COLO829 (cell line): ENCODE results near the gene LRP5.
"Not testable (repeated sequence)": the region's sequence is repeated elsewhere in the genome, so short reads cannot be mapped to it uniquely, and the experiment has no call there.

Source experiments
- DNase-seq: peaks from one replicate; pipeline ENCODE4 v3.0.0; 2012; ENCODE audit warnings: low spot score

LRP5 gene

DNA sequence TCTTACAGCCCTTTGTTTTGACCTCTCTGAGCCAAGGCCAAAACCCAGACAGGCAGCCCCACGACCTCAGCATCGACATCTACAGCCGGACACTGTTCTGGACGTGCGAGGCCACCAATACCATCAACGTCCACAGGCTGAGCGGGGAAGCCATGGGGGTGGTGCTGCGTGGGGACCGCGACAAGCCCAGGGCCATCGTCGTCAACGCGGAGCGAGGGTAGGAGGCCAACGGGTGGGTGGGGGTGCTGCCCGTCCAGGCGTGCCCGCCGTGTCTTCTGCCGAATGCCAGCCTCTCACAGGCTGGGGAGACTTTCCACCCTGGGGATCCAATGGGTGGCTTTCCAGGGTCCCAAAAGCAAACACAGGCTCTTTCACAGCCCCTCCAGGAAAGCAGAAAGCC is 111.1 kb downstream of the LRP5 start:
- no peak for DNase-seq

DNA sequence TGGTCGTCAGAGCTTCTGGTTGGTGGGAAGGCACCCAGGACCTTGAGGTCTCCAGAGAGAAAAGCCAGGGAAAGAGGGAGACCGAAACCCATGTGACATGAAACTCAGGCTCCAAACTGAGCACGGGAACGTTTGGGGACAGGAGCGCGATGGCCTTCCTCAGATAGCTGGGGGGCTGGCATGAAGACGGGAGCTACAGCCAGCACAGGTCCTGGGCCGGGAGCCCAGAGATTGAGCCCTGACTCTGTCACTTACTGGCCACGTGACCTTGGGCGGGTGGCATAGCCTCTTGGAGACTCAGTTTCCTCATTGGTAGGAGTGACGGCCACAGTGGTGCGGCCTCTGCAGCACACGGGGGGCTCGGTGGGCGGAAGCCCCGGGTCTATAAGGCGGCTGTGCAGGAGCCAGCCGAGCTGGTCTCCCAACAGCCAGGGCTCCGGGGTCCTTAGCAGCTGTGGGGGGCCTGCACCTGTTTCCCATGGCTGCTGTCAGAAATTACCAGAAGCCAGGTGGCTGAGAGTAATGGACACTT is 111.8 kb downstream of the LRP5 start:
- no peak for DNase-seq

DNA sequence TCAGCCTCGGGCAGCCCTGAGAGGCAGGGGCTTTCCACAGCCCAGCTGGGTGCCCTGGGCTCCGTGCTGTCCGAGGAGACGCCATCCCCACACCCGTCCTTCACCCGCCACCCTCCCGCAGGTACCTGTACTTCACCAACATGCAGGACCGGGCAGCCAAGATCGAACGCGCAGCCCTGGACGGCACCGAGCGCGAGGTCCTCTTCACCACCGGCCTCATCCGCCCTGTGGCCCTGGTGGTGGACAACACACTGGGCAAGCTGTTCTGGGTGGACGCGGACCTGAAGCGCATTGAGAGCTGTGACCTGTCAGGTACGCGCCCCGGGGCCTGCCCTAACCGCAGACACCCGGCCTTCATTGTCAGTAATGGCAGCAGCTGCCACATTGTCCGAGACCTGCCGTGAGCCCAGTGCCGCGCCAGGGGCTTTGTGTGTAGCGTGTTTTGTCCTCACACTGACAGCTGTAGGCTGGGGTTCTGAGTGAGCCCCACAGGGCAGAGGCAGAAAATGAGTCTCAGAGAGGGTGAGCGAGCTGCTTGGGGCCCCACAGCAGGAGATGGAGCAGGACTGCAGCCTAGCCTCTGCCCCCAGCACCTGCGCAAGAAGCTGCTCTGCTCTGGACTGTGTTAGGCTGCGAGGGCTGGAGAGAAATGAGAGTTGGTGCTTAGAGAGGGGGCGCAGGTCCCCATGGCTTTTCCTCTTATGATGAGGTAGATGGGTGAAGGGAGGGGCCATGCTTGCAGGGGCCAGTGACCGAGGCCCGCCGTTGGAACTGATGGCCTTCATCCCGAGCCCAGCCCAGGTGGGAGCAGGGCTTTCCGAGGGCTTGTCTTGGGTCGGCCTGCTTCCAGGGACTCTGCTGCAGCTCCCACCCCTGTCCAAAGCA is 112.8 kb downstream of the LRP5 start:
- DNase-seq: no peak

DNA sequence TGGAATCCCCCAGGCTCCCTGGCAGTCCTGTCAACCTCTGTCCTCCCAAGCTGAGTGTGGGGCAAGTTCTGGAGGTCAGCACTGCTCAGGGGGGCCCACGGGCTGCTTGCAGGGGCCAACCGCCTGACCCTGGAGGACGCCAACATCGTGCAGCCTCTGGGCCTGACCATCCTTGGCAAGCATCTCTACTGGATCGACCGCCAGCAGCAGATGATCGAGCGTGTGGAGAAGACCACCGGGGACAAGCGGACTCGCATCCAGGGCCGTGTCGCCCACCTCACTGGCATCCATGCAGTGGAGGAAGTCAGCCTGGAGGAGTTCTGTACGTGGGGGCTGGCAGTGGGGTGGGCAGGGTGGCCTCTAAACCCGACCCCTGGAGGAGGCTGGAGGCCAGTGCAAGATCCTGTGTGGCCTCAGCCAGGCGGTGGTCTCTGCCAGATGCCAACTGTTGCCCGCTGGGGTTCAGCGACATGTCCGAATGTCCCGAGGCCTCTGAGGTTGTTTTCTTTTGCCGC is 113.5 kb downstream of the LRP5 start:
- no peak for DNase-seq

DNA sequence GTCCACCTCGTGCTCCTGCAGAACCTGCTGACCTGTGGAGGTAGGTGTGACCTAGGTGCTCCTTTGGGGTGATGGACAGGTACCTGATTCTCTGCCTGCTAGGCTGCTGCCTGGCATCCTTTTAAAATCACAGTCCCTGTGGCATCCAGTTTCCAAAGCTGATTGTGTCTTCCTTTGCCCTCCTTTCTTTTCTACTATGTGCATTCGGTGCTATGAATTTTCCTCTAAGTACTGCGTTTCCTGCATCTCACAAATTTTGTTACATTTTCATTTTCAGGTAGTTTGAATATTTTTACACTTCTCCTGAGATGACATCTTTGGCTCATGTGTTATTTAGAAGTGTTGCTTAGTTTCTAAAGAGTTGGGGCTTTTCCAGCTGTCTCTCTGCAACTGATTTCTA is 117.3 kb downstream of the LRP5 start:
- DNase-seq: no peak

DNA sequence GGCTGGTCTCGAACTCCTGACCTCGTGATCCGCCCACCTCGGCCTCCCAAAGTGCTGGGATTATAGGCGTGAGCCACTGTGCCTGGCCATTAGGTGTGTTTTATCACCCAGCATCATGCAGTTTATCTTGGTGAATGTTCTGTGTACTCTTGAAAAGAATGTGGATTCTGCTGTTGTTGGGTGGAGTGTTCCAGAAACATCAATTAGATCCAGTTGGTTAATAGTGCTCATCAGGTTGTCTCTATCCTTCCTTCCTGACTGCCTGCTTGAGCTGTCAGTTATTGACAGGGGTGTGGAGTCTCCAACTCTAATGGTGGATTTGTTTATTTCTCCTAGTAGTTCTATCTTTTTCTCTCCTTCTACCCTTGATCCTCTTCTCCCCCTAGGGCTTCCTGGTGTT is 118.0 kb downstream of the LRP5 start:
- no peak for DNase-seq

DNA sequence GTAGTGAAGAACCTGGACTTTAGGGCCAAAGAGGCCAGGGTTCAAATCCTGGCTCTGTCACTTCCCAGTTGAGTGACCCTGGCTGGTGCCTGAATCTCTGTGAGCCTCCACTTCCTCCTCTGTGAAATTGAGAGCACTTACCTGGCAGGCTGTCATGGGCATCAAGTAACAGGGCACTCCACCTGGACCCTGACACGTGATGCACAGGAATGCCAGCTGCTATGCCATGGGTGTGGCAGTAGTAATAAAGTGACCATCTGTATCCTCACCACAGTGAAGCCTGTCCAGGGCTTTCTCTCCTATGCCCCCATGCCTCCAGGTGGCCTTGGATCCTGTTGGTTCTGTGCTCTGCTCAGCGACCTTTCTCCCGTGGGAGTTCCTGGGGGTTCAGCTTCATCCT is 118.4 kb downstream of the LRP5 start:
- DNase-seq: no peak

DNA sequence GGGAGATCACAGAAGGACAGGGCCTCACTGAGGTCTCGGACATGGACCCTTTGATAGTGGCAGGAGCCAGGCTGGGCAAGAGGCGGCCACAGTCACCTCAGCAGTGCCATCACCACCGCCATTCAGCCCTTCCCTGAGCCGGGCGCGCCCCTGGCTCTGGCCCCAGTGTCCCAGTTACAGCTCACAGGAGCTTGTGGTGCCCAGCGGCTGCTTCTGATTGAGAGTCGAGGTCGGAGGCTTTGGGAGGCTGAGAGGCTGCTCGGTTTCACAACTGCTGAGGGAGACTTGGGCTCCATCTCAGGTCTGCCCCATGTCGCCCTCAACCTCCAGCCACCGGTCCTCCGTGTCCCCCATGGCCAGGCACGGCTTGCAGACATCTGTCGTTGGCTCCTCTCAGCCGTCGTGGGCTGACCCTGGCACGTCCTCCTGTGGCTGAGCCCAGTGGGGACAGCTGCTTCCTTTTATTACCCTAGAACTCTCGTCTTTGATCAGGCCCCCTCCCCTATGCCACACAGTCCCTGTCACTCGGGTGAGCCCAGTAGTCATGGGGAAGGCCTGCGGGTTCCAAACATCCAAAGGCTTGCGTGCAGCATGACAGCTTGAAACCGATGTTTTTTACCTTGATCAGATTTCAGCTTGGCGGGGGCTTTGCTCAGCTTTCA is 119.7 kb downstream of the LRP5 start:
- no peak for DNase-seq

DNA sequence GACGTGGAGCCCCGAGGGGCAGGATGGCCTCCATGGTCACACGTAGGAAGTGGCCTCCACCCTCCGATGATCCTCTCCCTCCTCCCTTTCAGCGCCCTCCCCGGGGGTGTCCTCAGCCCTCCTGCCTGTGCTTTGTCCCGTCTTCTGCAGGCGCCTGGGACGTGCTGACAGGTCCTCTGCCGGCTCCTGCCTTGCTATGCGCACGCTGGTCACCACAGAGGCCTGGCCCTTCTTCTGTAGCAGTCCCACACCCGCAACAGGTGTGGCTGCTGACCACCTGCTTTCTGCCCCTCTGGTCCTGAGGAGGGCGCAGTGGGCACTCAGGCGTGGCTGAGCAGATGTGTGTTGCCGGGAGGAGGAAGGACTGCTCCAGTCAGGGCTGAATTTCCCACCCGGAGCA is 120.5 kb downstream of the LRP5 start:
- no peak for DNase-seq

DNA sequence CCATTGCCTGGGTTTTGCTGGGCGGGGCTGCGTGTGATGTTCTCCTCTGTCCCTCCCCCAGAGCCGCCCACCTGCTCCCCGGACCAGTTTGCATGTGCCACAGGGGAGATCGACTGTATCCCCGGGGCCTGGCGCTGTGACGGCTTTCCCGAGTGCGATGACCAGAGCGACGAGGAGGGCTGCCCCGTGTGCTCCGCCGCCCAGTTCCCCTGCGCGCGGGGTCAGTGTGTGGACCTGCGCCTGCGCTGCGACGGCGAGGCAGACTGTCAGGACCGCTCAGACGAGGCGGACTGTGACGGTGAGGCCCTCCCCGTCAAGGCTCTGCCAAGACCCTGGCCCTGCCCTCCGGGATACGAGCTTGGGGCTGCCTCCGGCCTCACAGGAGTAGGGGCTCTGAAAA is 121.2 kb downstream of the LRP5 start:
- no peak for DNase-seq

DNA sequence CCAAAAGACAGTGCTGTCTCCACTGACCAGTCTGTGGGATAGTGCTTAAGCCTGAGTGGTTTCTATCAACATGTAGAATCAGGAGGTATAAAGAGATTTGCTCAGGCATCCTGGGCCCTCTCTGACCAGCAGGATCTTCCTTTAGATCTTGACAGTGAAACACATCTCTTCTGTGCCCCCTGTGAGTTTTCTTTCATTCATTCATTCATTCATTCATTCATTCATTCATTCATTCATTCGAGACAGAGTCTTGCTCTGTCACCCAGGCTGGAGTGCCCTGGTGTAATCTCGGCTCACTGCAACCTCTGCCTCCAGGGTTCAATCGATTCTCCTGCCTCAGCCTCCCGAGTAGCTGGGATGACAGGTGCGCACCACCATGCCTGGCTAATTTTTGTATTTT is 121.8 kb downstream of the LRP5 start:
- DNase-seq: not testable (repeated sequence)

DNA sequence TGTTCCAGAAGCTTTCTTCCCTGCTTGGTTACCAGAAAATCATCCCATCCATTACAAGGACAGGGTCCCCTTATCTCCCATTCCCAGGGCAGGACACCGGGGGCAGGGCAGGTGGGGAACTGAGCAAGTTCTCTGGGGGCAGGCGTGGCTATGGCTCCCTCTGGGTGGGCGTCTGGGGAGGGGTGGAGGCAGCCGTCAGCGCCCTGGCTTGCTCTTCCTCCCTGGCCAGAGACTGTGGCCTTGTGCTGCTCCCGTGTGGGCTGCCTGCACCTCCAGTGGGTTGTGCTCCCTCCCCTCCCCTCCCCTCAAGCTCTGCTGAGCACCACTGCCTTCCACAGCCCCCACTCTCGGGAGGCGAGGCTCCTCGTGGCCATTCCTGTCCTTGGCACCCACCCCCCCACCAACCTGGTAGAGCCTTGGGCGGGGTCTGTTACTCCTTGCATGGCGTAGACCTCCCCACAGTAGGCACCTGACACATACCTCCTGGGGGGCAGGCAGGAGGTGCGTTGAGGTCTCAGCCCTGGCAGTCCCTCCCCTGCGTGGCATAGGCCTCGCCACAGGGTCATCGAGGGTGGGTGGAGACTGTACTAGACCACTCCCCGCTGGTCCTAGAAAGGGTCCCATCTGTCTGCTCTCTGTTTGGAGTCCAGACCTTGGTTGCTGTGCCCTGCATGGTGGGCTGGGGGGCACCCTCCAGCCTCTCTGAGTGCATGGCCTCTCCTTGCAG is 123.9 kb downstream of the LRP5 start:
- no peak for DNase-seq

DNA sequence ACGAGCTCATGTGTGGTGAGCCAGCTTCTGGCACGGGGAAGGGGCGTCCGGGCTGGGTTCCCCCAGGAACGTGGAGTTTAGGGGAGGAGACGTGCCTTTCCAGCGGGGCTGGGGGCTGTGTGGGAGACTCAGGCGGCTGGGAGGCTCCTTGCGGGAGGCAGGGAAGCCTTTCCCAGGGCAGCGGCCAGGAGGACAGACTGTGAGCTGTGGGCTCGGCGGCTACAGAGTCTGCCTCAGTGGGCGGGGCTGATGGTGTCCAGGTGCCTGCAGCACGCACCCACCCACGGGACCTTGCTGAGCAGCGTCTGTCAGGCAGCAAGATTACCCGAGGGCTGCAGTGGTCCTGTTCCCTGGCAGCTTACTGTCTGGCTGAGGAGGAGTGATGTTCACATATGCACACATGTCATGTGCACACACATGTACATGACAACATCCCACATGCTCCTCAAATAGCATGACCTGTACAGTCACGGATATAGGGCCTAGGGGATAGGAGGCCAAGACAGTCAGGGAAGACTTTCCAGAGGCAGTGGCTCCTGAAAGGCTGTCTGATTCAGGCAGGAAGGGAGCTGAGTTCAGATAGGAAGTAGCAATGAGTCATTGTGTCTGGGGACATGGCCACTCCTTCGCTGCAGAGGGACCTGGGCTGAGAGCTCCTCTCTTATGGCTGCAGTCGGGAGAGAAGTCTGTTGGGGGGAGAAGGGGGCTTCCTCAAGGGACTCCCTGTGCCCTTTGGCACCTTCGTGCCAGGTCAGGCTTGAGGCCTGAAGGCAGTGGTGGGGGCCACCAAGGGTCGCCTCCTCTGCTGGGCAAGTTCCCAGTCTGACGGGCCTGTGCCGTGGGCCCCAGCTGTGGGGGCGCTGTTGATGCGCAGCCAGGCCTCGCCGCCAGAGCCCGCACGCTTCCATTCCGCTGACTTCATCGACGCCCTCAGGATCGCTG is 124.9 kb downstream of the LRP5 start:
- peak; percentile 83 for DNase-seq

DNA sequence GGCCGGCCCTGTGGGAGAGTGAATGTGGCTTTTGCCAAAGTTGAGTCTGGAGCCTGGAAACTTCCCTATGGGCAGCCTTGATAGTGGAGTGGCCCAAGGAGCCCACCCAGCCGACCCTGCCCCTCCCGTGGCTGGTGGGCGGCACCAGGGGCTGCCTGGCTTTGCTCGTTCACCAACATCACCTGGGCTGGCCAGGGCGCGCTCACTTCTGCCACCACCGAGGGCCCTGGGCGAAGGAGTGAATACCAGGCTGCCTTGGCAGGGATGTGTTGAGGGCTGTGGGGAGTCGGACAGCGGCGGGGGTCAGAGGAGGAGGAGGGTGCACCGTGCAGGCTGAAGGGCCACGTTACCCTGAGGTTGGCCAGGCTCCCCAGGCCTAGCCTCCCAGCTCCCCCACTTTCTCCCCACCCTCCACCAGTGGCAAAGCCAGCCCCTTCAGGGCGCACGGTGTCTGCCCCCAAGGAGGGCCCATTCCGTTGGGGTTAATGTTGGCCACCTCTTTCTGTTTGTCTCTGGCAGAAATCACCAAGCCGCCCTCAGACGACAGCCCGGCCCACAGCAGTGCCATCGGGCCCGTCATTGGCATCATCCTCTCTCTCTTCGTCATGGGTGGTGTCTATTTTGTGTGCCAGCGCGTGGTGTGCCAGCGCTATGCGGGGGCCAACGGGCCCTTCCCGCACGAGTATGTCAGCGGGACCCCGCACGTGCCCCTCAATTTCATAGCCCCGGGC is 125.7 kb downstream of the LRP5 start:
- DNase-seq: no peak

DNA sequence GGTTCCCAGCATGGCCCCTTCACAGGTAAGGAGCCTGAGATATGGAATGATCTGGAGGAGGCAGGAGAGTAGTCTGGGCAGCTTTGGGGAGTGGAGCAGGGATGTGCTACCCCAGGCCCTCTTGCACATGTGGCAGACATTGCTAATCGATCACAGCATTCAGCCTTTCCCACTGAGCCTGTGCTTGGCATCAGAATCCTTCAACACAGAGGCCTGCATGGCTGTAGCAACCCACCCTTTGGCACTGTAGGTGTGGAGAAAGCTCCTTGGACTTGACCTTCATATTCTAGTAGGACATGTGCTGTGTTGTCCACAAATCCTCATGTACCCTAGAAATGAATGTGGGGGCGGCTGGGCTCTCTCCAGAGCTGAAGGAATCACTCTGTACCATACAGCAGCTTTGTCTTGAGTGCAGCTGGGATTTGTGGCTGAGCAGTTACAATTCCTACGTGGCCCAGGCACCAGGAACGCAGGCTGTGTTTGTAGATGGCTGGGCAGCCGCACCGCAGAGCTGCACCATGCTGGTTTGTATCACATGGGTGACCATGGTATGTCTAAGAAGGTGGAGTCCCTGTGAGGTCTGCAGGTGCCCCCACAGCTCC is 126.4 kb downstream of the LRP5 start:
- DNase-seq: no peak

DNA sequence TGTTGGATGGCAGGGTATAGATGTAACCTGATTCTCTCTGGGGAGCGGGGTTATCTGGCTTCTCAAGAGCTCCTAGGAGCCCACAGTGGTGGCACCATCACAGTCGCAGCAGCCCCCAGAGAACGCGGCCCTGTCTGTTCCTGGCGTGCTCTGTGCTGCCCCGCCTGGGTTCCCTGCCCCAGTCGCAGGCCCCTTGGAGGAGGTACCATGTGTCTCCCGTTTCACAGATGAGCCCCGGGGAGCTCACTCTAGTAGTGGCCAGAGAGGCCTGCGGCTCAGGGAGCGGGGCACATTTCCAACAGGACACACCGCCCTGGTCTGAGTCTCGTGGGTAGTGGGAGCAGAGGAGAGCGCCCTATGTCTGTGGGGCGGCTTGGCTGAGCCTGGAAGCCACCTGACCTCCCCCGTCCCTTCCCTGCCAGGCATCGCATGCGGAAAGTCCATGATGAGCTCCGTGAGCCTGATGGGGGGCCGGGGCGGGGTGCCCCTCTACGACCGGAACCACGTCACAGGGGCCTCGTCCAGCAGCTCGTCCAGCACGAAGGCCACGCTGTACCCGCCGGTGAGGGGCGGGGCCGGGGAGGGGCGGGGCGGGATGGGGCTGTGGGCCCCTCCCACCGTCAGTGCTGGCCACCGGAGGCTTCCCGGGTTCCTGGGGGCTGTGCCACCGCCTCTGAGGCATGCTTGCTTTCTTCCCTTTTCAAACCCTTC is 127.1 kb downstream of the LRP5 start:
- DNase-seq: no peak

DNA sequence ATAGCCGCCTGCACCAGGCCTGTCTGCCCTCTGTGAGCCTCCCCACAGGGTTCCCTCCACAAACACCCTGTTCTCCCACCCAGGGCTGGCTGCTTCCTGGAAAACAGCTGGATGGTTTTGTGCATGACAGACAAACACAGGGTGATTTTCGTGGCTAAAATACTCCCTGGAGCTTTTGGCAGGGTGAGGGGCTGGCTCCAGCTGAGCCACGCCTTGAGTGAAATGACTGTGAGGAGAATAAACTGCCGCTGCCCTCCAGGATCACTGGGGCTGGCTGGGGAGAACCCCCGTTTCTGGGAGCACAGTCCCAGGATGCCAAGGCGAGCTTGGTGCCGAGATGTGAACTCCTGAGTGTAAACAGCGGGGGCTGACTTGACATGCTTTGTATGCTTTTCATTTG is 127.8 kb downstream of the LRP5 start:
- DNase-seq: no peak

DNA sequence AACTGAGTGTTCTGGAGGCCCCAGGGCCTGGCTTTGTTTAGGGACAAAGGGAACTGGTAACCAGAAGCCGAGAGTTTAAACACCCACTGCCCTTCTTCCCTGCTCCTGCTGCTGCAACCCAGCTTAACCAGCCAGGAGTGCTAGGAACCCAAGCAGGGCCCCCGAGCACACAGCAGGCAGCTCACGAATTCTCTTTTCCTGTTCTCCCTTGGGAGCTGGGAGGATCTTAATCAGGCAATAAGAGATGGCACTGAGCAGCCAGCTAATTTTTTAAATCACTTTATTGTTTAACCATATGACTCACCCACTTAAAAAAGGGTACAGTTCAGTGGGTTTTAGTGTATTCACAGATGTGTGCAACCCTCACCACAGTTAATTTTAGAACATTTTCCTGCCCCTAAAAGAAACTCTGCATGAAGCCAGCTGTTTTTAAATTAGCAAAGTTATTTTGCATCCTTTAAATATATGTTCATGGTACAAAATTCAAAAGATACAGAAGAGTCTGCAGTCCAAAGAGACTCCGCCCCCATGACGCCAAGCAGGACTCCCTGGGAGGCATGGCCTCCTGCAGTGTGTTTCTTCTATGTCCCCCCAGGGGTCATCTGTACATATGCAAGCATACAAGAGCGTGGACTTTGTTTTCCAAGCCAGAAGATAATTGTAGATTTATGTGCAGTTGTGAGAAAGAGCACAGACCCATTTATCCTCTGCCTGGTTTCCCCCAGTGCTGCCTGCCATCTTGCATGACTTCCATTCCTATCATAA is 129.3 kb downstream of the LRP5 start:
- peak; percentile 94 for DNase-seq

DNA sequence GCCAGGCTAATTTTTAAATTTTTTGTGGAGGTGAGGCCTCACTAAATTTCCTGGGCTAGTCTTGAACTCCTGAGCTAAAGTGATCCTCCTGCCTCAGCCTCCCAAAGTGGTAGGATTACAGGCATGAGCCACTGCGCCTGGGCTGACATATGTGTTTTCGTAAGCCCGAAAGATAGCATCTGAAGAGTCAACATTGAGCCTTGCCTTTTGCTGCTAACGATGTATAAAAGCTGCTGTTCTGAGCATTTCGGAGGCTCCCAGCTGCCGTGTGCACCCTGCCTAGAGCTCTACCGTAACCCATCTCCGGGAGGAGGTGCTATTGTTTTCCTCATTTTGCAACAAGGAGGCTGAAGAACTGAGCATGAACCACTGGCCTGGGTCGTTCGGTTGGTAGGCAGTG is 130.0 kb downstream of the LRP5 start:
- DNase-seq: no peak
